HCT116 (cell line): ENCODE measurements around the gene ATF5. TPM values are rescaled to one million over a fixed set of nuclear protein-coding genes. Genes with fewer than 3 reads are reported as not detected.

ENCODE experiments used
- microRNA-seq: library from miRNA; unstranded; fragments of <30 nt; microRNA quantifications from one replicate; pipeline ENCODE4, GENCODE V29; 2016; ENCODE audit warnings: borderline number of aligned reads
- total RNA-seq: library from RNA; stranded (reverse); gene quantifications from one replicate; pipeline ENCODE4 v1.2.1, GENCODE V29; 2021; ENCODE audit not compliant: unreplicated experiment

Gene ATF5
- total RNA-seq, 1 experiment from 2014 or later, result 28.2 TPM

Small RNAs within 50 kb of the gene (microRNA-seq; reads per million reads assigned to microRNA genes)
- 1.2 reads per million for gene MIR4750

Other genes starting within 250 kb of the ATF5 start
- gene ADM5, start 239.6 kb upstream of the ATF5 start, total RNA-seq, result 12.1 TPM
- gene CPT1C, start 238.1 kb upstream of the ATF5 start, total RNA-seq, result 12.0 TPM
- gene TSKS, start 165.9 kb upstream of the ATF5 start, total RNA-seq, result 0.76 TPM
- 102 TPM for gene AP2A1, start 162.2 kb upstream of the ATF5 start, total RNA-seq
- gene FUZ, start 115.9 kb upstream of the ATF5 start, total RNA-seq, result 1.1 TPM
- 77.7 TPM for gene MED25, start 110.9 kb upstream of the ATF5 start, total RNA-seq
- gene PTOV1, start 78.0 kb upstream of the ATF5 start, total RNA-seq, result 236 TPM
- 129 TPM for gene PNKP, start 61.6 kb upstream of the ATF5 start, total RNA-seq
- gene AKT1S1, start 51.9 kb upstream of the ATF5 start, total RNA-seq, result 70.6 TPM
- gene TBC1D17, start 51.5 kb upstream of the ATF5 start, total RNA-seq, result 32.9 TPM
- gene IL4I1, start 32.3 kb upstream of the ATF5 start, total RNA-seq, result 0.71 TPM
- 85.2 TPM for gene NUP62, start 299 bp downstream of the ATF5 start, total RNA-seq
- gene SIGLEC11, start 32.0 kb downstream of the ATF5 start, total RNA-seq, result not detected
- 44.0 TPM for gene VRK3, start 96.2 kb downstream of the ATF5 start, total RNA-seq
- 19.8 TPM for gene ZNF473, start 96.8 kb downstream of the ATF5 start, total RNA-seq
- not detected for gene IZUMO2, start 234.1 kb downstream of the ATF5 start, total RNA-seq